Endodermal cell (in vitro differentiated cells): ENCODE results near the gene CCDC152. TPM values are rescaled to one million over a fixed set of nuclear protein-coding genes. Genes with fewer than 3 reads are reported as not detected.

Experiments used
- DNase-seq: peaks from one replicate; pipeline ENCODE4 v3.0.0-alpha.2; 2017
- H3K27ac ChIP-seq: 2 replicates; pipeline ENCODE4 v1.5.1; 2013; ENCODE audit warnings: mild to moderate bottlenecking, low read depth, low read length, moderate library complexity
- H3K27me3 ChIP-seq: 2 replicates; pipeline ENCODE4 v1.6.1; 2013; ENCODE audit warnings: mild to moderate bottlenecking, low read length, moderate library complexity; ENCODE audit not compliant: insufficient read depth, control insufficient read depth, poor library complexity, severe bottlenecking
- H3K36me3 ChIP-seq: 2 replicates; pipeline ENCODE4 v1.7.0; 2013; ENCODE audit warnings: mild to moderate bottlenecking, low read length, moderate library complexity; ENCODE audit not compliant: control insufficient read depth, insufficient read depth
- H3K4me1 ChIP-seq: one replicate; pipeline ENCODE4 v1.7.0; 2013; ENCODE audit warnings: low read length; ENCODE audit not compliant: control insufficient read depth, insufficient read depth
- H3K4me3 ChIP-seq: 2 replicates; pipeline ENCODE4 v1.5.1; 2013; ENCODE audit warnings: mild to moderate bottlenecking, low read length, moderate library complexity
- H3K9ac ChIP-seq: 2 replicates; pipeline ENCODE4 v1.6.1; 2013; ENCODE audit warnings: mild to moderate bottlenecking, low read length, moderate library complexity; ENCODE audit not compliant: poor library complexity, severe bottlenecking; ENCODE audit errors: extremely low read depth
- H3K9me3 ChIP-seq: 2 replicates; pipeline ENCODE4 v1.6.1; 2013; ENCODE audit warnings: mild to moderate bottlenecking, low read length, moderate library complexity; ENCODE audit not compliant: control insufficient read depth
- H3K27ac Mint-ChIP-seq: 2 replicates; pipeline ENCODE4 v1.8.0; 2020; ENCODE audit warnings: mixed read lengths
- H3K27me3 Mint-ChIP-seq: 2 replicates; pipeline ENCODE4 v1.8.0; 2021; ENCODE audit warnings: mild to moderate bottlenecking, mixed read lengths; ENCODE audit not compliant: insufficient read depth
- H3K36me3 Mint-ChIP-seq: 2 replicates; pipeline ENCODE4 v1.8.0; 2020; ENCODE audit warnings: low read depth, mixed read lengths
- H3K4me1 Mint-ChIP-seq: 2 replicates; pipeline ENCODE4 v1.8.0; 2020; ENCODE audit warnings: mixed read lengths
- H3K4me3 Mint-ChIP-seq: 2 replicates; pipeline ENCODE4 v1.8.0; 2020; ENCODE audit warnings: mild to moderate bottlenecking, moderate library complexity, mixed read lengths
- H3K9me3 Mint-ChIP-seq: 2 replicates; pipeline ENCODE4 v1.8.0; 2020; ENCODE audit warnings: mild to moderate bottlenecking, mixed read lengths
- CTCF ChIP-seq: fragments of 200-600 bp; sonication (generic); conservative IDR thresholded peaks from 2 replicates; pipeline ENCODE4 v1.5.0; 2021; ENCODE audit warnings: antibody characterized with exemption, mild to moderate bottlenecking
- WGBS, 2 experiments: methylation state at CpG; one replicate each; pipeline versions ENCODE4 v1.1.5 to v1.1.7; 2013; ENCODE audit warnings: missing lambda C conversion rate in 2 of 2, mixed read lengths in 1 of 2; ENCODE audit not compliant: insufficient coverage in 1 of 2, insufficient read length in 1 of 2; 5-methylcytosine and 5-hydroxymethylcytosine counted together
- total RNA-seq, 2 donors: library from RNA; stranded (reverse); fragmentation: NEBNext Ultra II Directional in 1 of 2; extraction: Animal tissue kit (Norgen Biotek cat#: 25700) in 1 of 2; gene quantifications; 2 replicates in 1 of 2; 3 replicates in 1 of 2; pipeline ENCODE4 v1.2.1, GENCODE V29; 2021

Gene CCDC152
- total RNA-seq, 2 donors from 2014 or later = 4.7 to 13.9 TPM

- Histone ChIP-seq H3K4me1 (no peaks in the 10 kb centered on the region), H3K27ac (no peak overlapping the region), H3K4me3 (no peak overlapping the region), H3K9ac (no peak overlapping the region), H3K36me3 (no peaks in the 10 kb centered on the region), H3K27me3 (no peaks in the 10 kb centered on the region), H3K9me3 (no peaks in the 10 kb centered on the region)
- Mint-ChIP-seq H3K27me3 (peaks cover 1% of the 10 kb centered on the region), H3K4me3 (no peak overlapping the region), H3K27ac (no peak overlapping the region), H3K4me1 (peaks cover 6% of the 10 kb centered on the region), H3K9me3 (no peaks in the 10 kb centered on the region), H3K36me3 (no peaks in the 10 kb centered on the region)
- 94 to 96% methylated on average over 3 of the region's 3 CpGs for WGBS, 2 experiments
- DNase-seq = no peak
- no peak for TF ChIP-seq CTCF
These were observed 3.5 kb upstream of the CCDC152 start for GRCh38 chr5:42753099-42753498.

- TF ChIP-seq CTCF = no peak
- H3K27me3 Mint-ChIP-seq = peaks cover 1% of the 10 kb centered on the region
- H3K36me3 Mint-ChIP-seq = no peaks in the 10 kb centered on the region
- H3K9me3 ChIP-seq = no peaks in the 10 kb centered on the region
- no peak overlapping the region for H3K4me3 Mint-ChIP-seq
- H3K4me3 ChIP-seq = no peak overlapping the region
- no peaks in the 10 kb centered on the region for H3K4me1 ChIP-seq
- H3K9ac ChIP-seq = no peak overlapping the region
- no peaks in the 10 kb centered on the region for H3K9me3 Mint-ChIP-seq
- peaks cover 8% of the 10 kb centered on the region for H3K4me1 Mint-ChIP-seq
- no peaks in the 10 kb centered on the region for H3K27me3 ChIP-seq
- H3K27ac ChIP-seq = no peak overlapping the region
- no peak for DNase-seq
- WGBS, 2 experiments = 100% methylated on average over 1 of the region's 2 CpGs
- no peak overlapping the region for H3K27ac Mint-ChIP-seq
- H3K36me3 ChIP-seq = no peaks in the 10 kb centered on the region
These were observed 2.8 kb downstream of the CCDC152 start for GRCh38 chr5:42759456-42759855.

GRCh38 chr5:42760426-42760825, 3.8 kb downstream of the CCDC152 start:
- H3K9me3 ChIP-seq = no peaks in the 10 kb centered on the region
- Mint-ChIP-seq H3K4me1 (peaks cover 8% of the 10 kb centered on the region), H3K9me3 (no peaks in the 10 kb centered on the region), H3K27ac (no peak overlapping the region), H3K27me3 (peaks cover 1% of the 10 kb centered on the region), H3K36me3 (no peaks in the 10 kb centered on the region), H3K4me3 (no peak overlapping the region)
- H3K4me3 ChIP-seq = no peak overlapping the region
- H3K4me1 ChIP-seq = no peaks in the 10 kb centered on the region
- H3K27ac ChIP-seq = no peak overlapping the region
- H3K27me3 ChIP-seq = no peaks in the 10 kb centered on the region
- 93 to 100% methylated on average over 3 of the region's 4 CpGs for WGBS, 2 experiments
- no peaks in the 10 kb centered on the region for H3K36me3 ChIP-seq
- no peak overlapping the region for H3K9ac ChIP-seq
- no peak for TF ChIP-seq CTCF
- DNase-seq = no peak
